ENCODE data around the gene DCAF11. TPM values are rescaled to one million over a fixed set of nuclear protein-coding genes. Genes with fewer than 3 reads are reported as not detected.

DCAF11 gene
- total and polyA plus RNA-seq, 2 of the 13 experiments (the other 11 are each of a cell fraction or from before 2014, with no cell fraction given), result 150 to 257 TPM

GRCh38 chr14:24137529-24138395 lies 23.2 kb downstream of the DCAF11 start (continued):
- TF ChIP-seq THAP9 (CRISPR knock-in tag; IDR thresholded peaks at IDR 0.05; ENCODE audit: borderline replicate concordance) (no peak), MYC (CRISPR knock-in tag; IDR thresholded peaks at IDR 0.05; ENCODE audit: borderline replicate concordance) (no peak), ZNF577 (CRISPR knock-in tag; IDR thresholded peaks at IDR 0.05; ENCODE audit: borderline replicate concordance, low read depth) (no peak), KDM3A (CRISPR knock-in tag; IDR thresholded peaks at IDR 0.05; ENCODE audit: low read depth) (0 out of 2 replicates have a peak, but pooled peaks have one; percentile 4), GATA4 (IDR thresholded peaks at IDR 0.05; ENCODE audit: borderline replicate concordance, low read depth) (0 out of 2 replicates have a peak, but pooled peaks have one; percentile 31), ETV6 (CRISPR knock-in tag; conservative IDR thresholded peaks at IDR 0.05) (no peak), ZGPAT (CRISPR knock-in tag; IDR thresholded peaks at IDR 0.05) (no peak), PLSCR1 (CRISPR knock-in tag; IDR thresholded peaks at IDR 0.05; ENCODE audit: borderline replicate concordance) (no peak), CHCHD3 (CRISPR knock-in tag; IDR thresholded peaks at IDR 0.05) (no peak), MEIS2 (CRISPR knock-in tag; IDR thresholded peaks at IDR 0.05) (no peak), ZNF646 (CRISPR knock-in tag; IDR thresholded peaks at IDR 0.05) (no peak), ARNT (IDR thresholded peaks at IDR 0.05) (no peak), ESRRA (CRISPR knock-in tag; IDR thresholded peaks at IDR 0.05; ENCODE audit: low read depth) (no peak), ZSCAN12 (CRISPR knock-in tag; IDR thresholded peaks at IDR 0.05) (no peak), ZNF337 (CRISPR knock-in tag; IDR thresholded peaks at IDR 0.05; ENCODE audit: borderline replicate concordance, low read depth) (no peak), SCMH1 (CRISPR knock-in tag; IDR thresholded peaks at IDR 0.05; ENCODE audit: borderline replicate concordance) (no peak), IKZF1 (IDR thresholded peaks at IDR 0.05) (no peak), ZNF10 (CRISPR knock-in tag; IDR thresholded peaks at IDR 0.05; ENCODE audit: borderline replicate concordance, low read depth) (no peak)
